ENCODE measurements around the gene CYP46A1.

GRCh38 chr14:99644035-99644587, 40.0 kb upstream of the CYP46A1 start:
- no peak for TF ChIP-seq CTCF (IDR thresholded peaks at IDR 0.05)
- TF ChIP-seq POLR2A (IDR thresholded peaks at IDR 0.05): no peak

Data from Peyer's patch (tissue), 4 donors.